ENCODE results near the gene C1QTNF5.

The C1QTNF5 gene

DNA sequence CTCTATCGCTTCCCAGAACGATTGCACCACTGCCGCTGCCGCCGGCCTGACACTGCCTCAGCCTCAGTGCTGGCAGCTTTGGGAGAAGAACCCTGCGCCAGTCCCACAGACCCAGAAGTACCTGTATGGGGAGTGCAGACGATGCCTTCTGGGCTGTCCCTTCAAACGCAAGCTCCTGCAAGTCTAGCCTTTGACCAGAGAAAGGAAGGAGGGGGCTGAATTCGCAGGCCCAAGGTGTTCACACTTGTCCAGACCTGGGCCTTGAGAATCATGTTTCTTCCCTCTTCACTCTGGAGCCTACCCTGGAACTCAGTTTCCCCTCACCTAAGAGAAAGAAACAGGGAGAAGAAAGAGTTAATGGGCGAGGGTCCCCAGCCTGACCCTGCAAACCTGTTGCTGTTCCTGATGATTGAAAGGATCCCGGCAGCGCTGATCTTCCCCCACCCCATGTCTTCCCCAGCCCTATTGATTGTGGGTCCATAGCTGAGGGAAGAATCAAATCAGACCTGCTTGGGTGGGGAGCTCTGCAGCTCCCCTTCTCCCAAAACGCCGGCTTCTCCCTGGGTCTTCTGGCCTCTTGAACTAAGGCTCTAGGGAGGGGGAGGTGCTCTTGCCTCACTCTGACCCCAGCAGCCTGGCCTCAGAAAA, 23.0 kb downstream of the C1QTNF5 start:
- TF ChIP-seq POLR2A (IDR thresholded peaks at IDR 0.05; ENCODE audit: low read depth, low read length): no peak
- FAIRE-seq (no peak), DNase-seq (ENCODE audit: insufficient read length, low spot score) (no peak)

DNA sequence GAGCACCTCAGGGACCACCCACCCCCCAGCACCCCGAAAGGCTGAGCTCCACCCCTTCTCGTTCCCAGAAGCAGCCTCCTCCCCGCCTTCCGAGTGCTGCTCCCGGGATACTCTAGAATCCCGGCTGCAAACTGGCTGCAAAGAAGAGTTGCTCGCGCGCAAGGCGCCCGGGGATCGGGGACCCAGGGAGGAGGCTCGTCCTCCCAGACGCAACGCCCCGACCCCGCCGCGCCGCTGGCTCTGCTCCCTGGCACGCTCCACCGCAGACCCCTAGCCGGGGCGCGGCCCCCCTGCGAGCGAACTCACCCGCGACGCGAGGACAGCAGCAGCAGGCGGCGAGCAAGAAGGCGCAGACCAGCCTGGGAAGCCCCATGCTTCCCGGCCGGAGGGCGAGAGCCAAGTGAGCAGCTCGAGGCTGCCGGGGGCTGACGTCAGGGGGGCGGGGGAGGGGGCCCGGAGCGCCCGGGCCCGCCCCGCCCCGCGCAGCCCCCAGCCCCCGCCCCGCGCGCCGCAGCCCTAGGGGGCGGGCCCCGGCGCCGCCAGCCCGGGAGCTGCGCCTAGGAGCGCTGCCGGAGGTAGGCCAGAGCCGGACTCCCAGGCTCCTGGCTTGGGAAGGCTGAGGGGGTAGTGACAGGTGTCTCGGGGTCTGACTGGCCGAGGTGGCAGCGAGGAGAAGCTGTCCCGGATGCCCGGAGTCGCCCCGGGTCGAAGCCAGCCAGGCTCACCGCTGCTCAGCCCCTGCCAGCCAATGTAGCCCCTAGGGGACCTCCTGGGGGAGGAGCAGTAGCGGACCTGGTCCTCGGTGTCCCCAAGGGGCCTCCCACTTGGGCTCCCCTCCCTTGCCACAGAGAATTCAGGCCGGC, 23.7 kb downstream of the C1QTNF5 start, which contains the start of gene MCAM:
Gene MCAM (minus strand): TSS at position 402 of the 863 bp plus-strand sequence. CDS start 29 bp downstream, at position 373.
- FAIRE-seq (no peak), DNase-seq (ENCODE audit: insufficient read length, low spot score) (no peak)

DNA sequence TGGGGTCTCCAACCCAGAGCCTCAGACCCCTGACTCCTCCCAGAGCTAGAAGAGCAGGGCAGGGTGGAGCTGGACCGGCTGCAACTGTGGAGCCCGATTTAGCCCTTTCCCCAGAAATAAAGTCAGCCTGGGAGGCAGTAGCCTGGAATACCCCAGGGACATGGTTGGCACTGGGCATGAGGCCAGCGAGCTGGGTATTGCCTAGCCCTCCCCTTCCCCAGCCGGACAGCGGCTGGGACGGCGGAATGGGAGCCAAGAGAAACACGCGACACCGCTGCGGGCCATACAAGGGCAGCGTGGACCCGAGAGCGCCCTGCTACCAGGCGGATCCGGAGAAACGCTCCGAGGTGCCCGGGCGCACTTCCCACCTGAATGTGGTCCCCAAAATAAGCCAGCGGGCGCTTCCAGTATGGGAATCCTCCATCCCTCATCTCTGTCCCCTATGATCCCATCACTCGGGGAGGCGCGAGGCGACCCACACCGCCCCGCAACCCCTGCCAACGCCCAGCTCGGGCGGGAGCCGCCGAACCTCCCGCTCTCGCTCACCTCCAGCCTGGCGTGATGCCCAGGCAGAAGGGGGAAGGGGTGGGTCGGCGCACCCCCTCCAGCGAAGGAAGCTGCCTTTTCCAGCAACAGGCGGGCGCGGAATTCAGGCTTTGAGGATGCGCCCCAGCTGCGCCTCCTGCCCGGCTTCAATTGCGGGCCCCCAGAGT, 24.5 kb downstream of the C1QTNF5 start:
- no peak for FAIRE-seq
- no peak for TF ChIP-seq POLR2A (IDR thresholded peaks at IDR 0.05; ENCODE audit: low read depth, low read length)
- no peak for DNase-seq (ENCODE audit: insufficient read length, low spot score)

More for the DNA sequence above, 23.7 kb downstream of the C1QTNF5 start, which contains the start of gene MCAM:
- no peak for TF ChIP-seq POLR2A (IDR thresholded peaks at IDR 0.05; ENCODE audit: low read depth, low read length)

DNA sequence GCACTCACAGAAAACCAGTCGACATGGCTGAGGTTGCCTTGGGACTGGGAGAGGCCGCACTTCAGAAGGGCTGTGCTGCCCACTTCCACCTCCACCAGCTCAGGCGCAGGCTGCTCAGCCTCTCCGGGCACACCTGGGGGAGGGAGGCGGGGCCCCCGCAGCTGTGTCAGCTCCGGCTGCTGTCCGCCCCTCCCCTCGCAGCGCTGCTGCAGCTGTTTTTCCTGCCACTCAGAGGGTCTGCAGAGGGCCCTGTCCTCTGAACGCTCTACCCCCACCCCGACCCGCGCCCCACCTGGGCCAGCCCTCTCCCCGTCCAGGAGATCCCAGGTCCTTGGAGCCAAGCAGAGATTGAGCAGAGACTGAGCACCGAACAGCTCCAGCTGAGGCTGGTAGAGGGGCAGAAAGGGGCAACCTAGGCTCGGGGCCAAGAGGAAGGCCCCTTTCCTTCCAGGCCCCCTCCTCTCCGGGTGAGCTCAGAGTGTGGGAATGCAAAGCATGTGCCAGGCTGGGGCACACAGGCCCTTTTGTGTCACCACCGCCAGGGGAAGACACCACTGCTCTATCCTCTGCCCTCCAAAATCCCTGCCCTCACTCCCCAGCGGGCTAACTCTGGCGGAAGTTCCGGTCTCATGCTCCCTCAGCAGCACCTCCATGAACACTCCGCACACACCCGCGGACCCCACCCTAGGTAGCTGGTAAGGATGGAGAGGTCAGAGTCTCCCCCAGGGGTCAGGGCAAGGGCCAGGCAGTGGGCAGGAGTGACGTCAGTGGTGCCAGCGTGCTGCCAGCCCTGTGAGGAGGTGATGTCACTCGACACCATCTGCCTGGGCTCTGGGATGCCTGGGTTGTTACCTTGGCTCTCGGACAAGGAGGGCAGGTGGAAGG, 25.3 kb downstream of the C1QTNF5 start:
- no peak for DNase-seq (ENCODE audit: insufficient read length, low spot score)
- FAIRE-seq: no peak
- TF ChIP-seq POLR2A (IDR thresholded peaks at IDR 0.05; ENCODE audit: low read depth, low read length): no peak

DNA sequence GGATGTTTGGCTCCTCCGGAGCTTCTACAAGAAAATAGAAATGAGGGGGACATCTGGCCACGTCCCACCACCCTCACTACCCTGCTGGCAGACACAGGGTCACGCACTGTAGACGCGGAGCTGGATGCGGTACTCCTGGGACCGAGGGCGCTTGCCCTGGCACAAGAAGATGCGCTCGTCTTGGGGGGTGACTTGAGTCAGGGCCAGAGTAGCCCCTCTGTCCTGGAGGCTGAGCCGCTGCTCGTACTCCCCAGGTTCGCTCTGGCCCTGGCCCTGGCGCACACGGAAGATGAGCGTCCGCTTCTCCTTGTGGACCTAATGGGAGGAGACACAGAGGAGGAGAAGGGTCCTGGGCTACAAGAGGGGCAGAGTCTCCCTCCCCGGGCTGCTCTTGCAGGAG, 26.0 kb downstream of the C1QTNF5 start:
- FAIRE-seq (no peak), DNase-seq (ENCODE audit: insufficient read length, low spot score) (no peak)
- TF ChIP-seq POLR2A (IDR thresholded peaks at IDR 0.05; ENCODE audit: low read depth, low read length): no peak

DNA sequence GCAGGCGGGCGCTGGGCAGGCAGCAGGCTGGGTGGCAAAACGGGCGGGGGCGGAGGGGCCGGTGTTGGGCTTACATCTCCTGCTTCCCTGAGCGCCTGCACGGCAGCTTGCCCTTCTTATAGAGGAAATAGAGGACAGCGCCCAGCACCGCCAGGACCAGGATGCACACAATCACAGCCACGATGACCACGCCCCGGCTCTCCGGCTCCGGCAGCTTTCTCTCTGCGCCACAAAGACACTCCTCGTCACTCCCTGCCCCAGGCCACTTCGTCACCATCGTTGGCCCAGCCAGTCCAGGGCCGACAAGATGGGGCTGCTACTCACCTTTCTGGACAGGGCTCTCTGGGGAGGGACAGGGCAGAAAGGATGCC, 30.0 kb downstream of the C1QTNF5 start:
- DNase-seq (ENCODE audit: insufficient read length, low spot score) (no peak), FAIRE-seq (no peak)
- no peak for TF ChIP-seq POLR2A (IDR thresholded peaks at IDR 0.05; ENCODE audit: low read depth, low read length)

DNA sequence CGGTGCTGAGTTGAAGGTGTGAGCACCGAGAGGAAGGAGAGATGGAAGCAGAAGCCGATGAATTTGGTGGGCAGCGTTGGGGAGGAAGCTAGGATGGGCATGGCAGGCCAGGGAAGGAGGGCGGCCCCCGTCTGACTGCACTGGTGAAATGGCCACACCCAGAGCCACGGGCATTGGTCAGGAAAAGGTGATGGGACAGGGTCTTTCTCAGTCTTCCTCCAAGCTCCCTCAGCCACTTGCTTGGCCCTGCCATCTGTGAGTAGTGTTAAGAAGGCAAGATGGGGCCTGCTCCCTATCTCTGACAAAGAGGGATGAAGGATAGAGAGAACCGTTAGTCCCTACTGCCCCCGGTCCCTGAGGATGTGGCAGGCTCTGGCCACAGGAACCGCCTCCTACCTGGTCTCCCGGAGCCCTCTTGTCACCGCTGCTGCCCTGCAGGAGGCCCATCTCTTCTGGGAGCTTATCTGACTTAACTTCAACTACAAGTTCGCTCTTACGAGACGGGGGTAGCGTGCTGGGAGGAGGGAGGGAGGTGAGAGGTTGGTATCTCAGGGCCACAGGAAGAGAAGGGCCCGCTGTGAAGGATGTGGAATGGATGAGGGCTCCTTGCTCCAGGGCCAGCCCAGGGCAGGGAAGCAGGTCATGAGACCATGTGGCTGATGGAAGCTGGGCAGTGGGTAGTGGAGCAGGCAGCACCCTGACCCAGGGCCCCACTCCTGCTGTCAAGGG, 30.6 kb downstream of the C1QTNF5 start:
- TF ChIP-seq POLR2A (IDR thresholded peaks at IDR 0.05; ENCODE audit: low read depth, low read length): no peak
- FAIRE-seq (no peak), DNase-seq (ENCODE audit: insufficient read length, low spot score) (no peak)

DNA sequence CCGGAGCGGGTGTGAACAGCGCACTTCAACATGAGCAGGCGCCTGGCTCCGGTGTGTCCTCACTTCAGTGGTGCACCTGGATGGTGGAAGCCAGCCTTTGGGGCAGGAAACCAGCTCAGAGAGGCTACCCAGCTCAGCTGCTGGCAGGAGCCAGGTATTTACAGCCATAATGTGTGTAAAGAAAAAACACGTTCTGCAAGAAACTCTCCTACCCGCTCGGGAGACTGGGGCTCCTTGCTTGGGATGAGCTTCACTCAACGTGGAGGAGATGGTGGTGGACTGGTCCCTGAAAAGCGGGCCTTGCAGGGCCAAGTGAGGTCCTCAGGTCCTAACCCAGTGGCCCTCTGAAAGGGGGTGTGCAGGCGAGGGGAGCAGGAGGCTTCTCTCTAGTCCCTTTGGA, 31.3 kb downstream of the C1QTNF5 start:
- TF ChIP-seq POLR2A (IDR thresholded peaks at IDR 0.05; ENCODE audit: low read depth, low read length): no peak
- FAIRE-seq: no peak
- no peak for DNase-seq (ENCODE audit: insufficient read length, low spot score)

DNA sequence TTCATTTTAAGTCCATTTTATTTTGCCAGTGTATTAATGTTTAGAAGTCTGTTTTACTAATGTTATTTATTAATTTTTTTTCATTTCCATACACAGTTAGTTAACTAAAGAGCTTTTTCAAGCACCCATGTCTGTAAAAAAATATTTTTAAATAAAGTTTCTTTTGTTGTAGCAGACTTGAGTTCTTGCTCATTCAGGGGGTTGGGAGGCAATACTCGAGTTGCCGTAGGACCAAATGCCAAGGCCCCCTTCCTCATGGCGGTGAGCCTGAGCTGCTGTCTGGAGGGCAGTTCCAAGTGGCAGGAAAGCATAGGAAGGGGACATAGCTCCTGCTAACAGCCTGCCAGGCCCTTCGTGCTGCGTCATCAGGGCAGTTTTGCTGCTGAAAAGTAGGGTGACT, 32.7 kb downstream of the C1QTNF5 start:
- FAIRE-seq: no peak
- no peak for TF ChIP-seq POLR2A (IDR thresholded peaks at IDR 0.05; ENCODE audit: low read depth, low read length)
- DNase-seq (ENCODE audit: insufficient read length, low spot score): no peak

DNA sequence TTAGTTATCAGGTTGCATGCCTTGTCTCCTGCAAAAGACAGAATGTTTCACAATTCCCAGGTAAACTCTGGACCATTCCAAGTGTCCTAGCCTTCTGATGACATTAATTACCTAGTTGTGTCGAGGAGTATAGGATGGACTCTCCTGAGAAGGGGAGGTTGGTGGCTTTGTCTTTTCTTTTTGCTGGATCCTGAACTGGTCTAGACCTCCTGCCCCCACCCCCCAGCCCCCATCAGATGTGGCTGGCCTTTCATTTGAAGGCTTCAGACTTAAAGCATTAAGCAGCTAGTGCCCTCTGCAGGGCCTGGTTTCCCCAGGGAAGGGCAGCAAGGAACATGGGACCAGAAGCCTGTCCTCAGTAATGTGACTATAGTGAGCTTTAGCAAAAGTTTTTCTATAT, 33.5 kb downstream of the C1QTNF5 start:
- no peak for TF ChIP-seq POLR2A (IDR thresholded peaks at IDR 0.05; ENCODE audit: low read depth, low read length)
- DNase-seq (ENCODE audit: insufficient read length, low spot score) (no peak), FAIRE-seq (no peak)

DNA sequence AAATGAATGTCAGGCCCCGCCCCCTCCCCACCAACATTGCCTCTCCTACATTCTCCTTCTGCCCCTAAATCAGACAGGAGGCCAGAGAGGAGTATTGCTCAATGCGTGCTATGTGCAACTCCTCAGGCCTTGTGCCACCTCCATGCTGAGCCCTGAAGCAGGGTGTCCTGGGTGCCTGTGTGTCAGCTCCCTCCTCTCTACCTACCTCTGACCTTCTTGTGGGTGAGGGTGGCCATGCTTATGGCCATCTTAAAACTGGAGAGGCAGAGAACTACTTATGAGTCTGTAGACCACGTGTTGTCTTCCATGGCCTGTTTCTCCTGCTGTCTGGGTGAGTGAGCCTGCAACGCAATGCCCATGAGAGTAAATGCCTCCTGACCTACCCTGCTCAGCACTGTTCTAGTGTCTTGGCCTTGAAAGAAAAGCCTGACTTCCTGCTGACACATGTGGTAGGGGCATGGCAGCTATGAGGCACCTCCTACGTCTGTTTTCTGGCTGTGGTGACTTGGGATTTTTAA, 34.3 kb downstream of the C1QTNF5 start:
- TF ChIP-seq POLR2A (IDR thresholded peaks at IDR 0.05; ENCODE audit: low read depth, low read length): no peak
- FAIRE-seq (no peak), DNase-seq (ENCODE audit: insufficient read length, low spot score) (no peak)

DNA sequence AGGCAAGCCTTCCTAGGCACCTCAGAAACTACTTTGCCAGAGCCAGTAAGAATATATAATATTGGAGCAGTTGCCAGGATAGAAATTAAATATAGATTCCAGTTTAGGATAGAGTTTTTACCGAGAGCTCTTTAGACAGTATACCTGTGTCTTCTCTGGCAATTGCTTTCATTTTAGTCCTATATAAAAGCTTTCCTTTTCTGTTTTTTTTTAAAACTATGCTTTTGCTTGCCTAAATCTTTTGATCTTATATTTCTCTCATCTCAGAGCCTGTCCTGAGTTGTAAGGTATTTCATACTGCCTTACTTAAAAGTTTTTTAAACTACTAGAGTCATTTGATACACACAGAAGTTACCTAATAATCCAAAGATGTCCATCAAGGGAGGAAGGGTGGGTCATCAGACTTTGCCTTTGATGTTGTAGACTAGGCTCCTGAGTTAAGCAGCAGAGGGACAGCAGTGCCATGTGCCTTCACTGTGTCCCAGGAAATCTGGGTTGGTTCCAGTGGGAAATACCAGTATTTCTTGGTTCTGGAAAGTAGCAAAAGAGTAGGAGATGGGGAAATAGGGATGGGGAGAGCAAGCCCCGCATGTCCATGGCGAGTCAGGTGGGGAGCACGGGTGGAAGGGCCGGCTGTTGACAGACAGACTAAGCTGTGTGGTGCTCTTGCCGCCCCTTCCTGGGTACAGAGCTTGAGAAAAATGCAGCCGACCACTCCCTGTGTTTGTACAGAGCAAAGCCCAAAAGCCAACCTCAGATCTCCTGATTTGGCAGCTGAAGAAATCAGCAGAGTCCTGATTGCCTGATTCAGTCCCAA, 34.9 kb downstream of the C1QTNF5 start:
- no peak for DNase-seq (ENCODE audit: insufficient read length, low spot score)
- no peak for FAIRE-seq
- TF ChIP-seq POLR2A (IDR thresholded peaks at IDR 0.05; ENCODE audit: low read depth, low read length): no peak
